ENCODE data around the gene CPT2. TPM values are rescaled to one million over a fixed set of nuclear protein-coding genes. Genes with fewer than 3 reads are reported as not detected.

The CPT2 gene
- total and polyA plus RNA-seq, 2 of the 13 experiments (the other 11 are each of a cell fraction or from before 2014, with no cell fraction given): 12.6 to 14.6 TPM

GRCh38 chr1:53182111-53182593, 14.5 kb upstream of the CPT2 start (continued):
- no peak for TF ChIP-seq EP300 (IDR thresholded peaks at IDR 0.05; ENCODE audit: low read depth in 2 of 2, low read length in 2 of 2)
- no peak for TF ChIP-seq EP300 (CRISPR knock-in tag; IDR thresholded peaks at IDR 0.05; ENCODE audit: borderline replicate concordance)
- peak; percentile 57 for TF ChIP-seq ARID5B (CRISPR knock-in tag; IDR thresholded peaks at IDR 0.05)
- TF ChIP-seq THRA (CRISPR knock-in tag; IDR thresholded peaks at IDR 0.05; ENCODE audit: borderline replicate concordance): peak; percentile 51; the same call in 1 of the 2 replicates
- peak; percentile 55; the same call in 1 of the 2 replicates for TF ChIP-seq ZNF691 (CRISPR knock-in tag; IDR thresholded peaks at IDR 0.05; ENCODE audit: borderline replicate concordance, low read depth)
- TF ChIP-seq ASH2L (IDR thresholded peaks at IDR 0.05; ENCODE audit: insufficient read length, low read depth, low read length): peak; percentile 16
- TF ChIP-seq HDAC2 (CRISPR knock-in tag; IDR thresholded peaks at IDR 0.05): peak; percentile 74; the same call in 1 of the 2 replicates
- 0 out of 2 replicates have a peak, but pooled peaks have one; percentile 41 for TF ChIP-seq ZNF33A (CRISPR knock-in tag; IDR thresholded peaks at IDR 0.05; ENCODE audit: borderline replicate concordance)
- 0 out of 2 replicates have a peak, but pooled peaks have one; percentile 65 for TF ChIP-seq ZNF264 (CRISPR knock-in tag; IDR thresholded peaks at IDR 0.05)
- no peak for TF ChIP-seq ZNF234 (CRISPR knock-in tag; conservative IDR thresholded peaks at IDR 0.05)
- TF ChIP-seq MXD1 (CRISPR knock-in tag; IDR thresholded peaks at IDR 0.05): 0 out of 2 replicates have a peak, but pooled peaks have one; percentile 52
- no peak; the same call in 1 of the 2 replicates for TF ChIP-seq ZNF563 (CRISPR knock-in tag; IDR thresholded peaks at IDR 0.05)
- no peak; the same call in 1 of the 2 replicates for TF ChIP-seq MEIS1 (CRISPR knock-in tag; IDR thresholded peaks at IDR 0.05; ENCODE audit: borderline replicate concordance)
- no peak for TF ChIP-seq ZSCAN12 (CRISPR knock-in tag; IDR thresholded peaks at IDR 0.05)
- peak; percentile 61; the same call in 1 of the 2 replicates for TF ChIP-seq ZKSCAN5 (CRISPR knock-in tag; IDR thresholded peaks at IDR 0.05)
- TF ChIP-seq ZFP37 (CRISPR knock-in tag; IDR thresholded peaks at IDR 0.05; ENCODE audit: borderline replicate concordance): 0 out of 2 replicates have a peak, but pooled peaks have one; percentile 42
- TF ChIP-seq ZNF619 (CRISPR knock-in tag; IDR thresholded peaks at IDR 0.05): no peak
- TF ChIP-seq MZF1 (CRISPR knock-in tag; IDR thresholded peaks at IDR 0.05; ENCODE audit: borderline replicate concordance): no peak
- peak; percentile 11; the same call in 1 of the 2 replicates for TF ChIP-seq ZNF251 (CRISPR knock-in tag; IDR thresholded peaks at IDR 0.05)
- no peak for TF ChIP-seq ZNF260 (CRISPR knock-in tag; IDR thresholded peaks at IDR 0.05; ENCODE audit: borderline replicate concordance, low read depth)
- peak; percentile 70; the same call in 1 of the 2 replicates for TF ChIP-seq ZFP90 (CRISPR knock-in tag; IDR thresholded peaks at IDR 0.05; ENCODE audit: borderline replicate concordance)
- no peak for TF ChIP-seq HMG20B (CRISPR knock-in tag; conservative IDR thresholded peaks at IDR 0.05)
- no peak for TF ChIP-seq ZNF746 (CRISPR knock-in tag; IDR thresholded peaks at IDR 0.05)
- TF ChIP-seq MIER2 (CRISPR knock-in tag; IDR thresholded peaks at IDR 0.05): peak; percentile 11; the same call in 1 of the 2 replicates
